Jurkat, Clone E6-1 (cell line): ENCODE data around the gene SLC15A3.

Experiments used
- DNase-seq: peaks from one replicate; pipeline ENCODE4 v3.0.0-alpha.2; 2011; ENCODE audit warnings: low read depth, low spot score
- H3K4me3 ChIP-seq: 2 replicates; pipeline ENCODE4 v1.5.1; 2011; ENCODE audit warnings: mild to moderate bottlenecking, low read length, control low read depth, moderate library complexity

SLC15A3 gene

GRCh38 chr11:60934790-60935605 lies 17.0 kb downstream of the SLC15A3 start:
- no peak overlapping the region for H3K4me3 ChIP-seq
- no peak for DNase-seq

- DNase-seq = no peak
- H3K4me3 ChIP-seq = no peak overlapping the region
Measured at GRCh38 chr11:60934124-60934789, 17.7 kb downstream of the SLC15A3 start.

GRCh38 chr11:60933416-60934123 lies 18.4 kb downstream of the SLC15A3 start:
- H3K4me3 ChIP-seq = no peak overlapping the region
- no peak for DNase-seq

- DNase-seq = no peak
- no peak overlapping the region for H3K4me3 ChIP-seq
Measured at GRCh38 chr11:60932605-60933356, 19.2 kb downstream of the SLC15A3 start.

- no peak overlapping the region for H3K4me3 ChIP-seq
- no peak for DNase-seq
Measured at GRCh38 chr11:60931917-60932316, 20.1 kb downstream of the SLC15A3 start.

GRCh38 chr11:60930394-60930793 lies 21.6 kb downstream of the SLC15A3 start:
- no peak for DNase-seq
- no peak overlapping the region for H3K4me3 ChIP-seq

GRCh38 chr11:60929764-60930163 lies 22.2 kb downstream of the SLC15A3 start:
- no peak overlapping the region for H3K4me3 ChIP-seq
- no peak for DNase-seq

- no peak for DNase-seq
Measured at GRCh38 chr11:60928563-60929001, 23.4 kb downstream of the SLC15A3 start.

GRCh38 chr11:60927600-60927999 lies 24.4 kb downstream of the SLC15A3 start:
- DNase-seq = no peak
- H3K4me3 ChIP-seq = no peak overlapping the region

More at GRCh38 chr11:60928563-60929001, 23.4 kb downstream of the SLC15A3 start:
- H3K4me3 ChIP-seq = no peak overlapping the region

GRCh38 chr11:60927061-60927592 lies 24.8 kb downstream of the SLC15A3 start:
- DNase-seq = no peak
- H3K4me3 ChIP-seq = no peak overlapping the region

GRCh38 chr11:60926500-60926899 lies 25.5 kb downstream of the SLC15A3 start:
- no peak for DNase-seq
- H3K4me3 ChIP-seq = no peak overlapping the region

- H3K4me3 ChIP-seq = no peak overlapping the region
- no peak for DNase-seq
Measured at GRCh38 chr11:60925868-60926267, 26.1 kb downstream of the SLC15A3 start.

- no peak for DNase-seq
- peak overlapping the region; percentile 49 for H3K4me3 ChIP-seq
Measured at GRCh38 chr11:60924906-60925853, 26.8 kb downstream of the SLC15A3 start.

- DNase-seq = no peak
- peak within 1 kb of the TSS; percentile 49 for H3K4me3 ChIP-seq
Measured at GRCh38 chr11:60924110-60924905, 27.7 kb downstream of the SLC15A3 start, which contains the start of gene TMEM132A. TSS of gene TMEM132A (plus strand) at chr11:60924460. CDS start at chr11:60924634, 174 bp downstream.

- peak overlapping the region; percentile 49 for H3K4me3 ChIP-seq
Measured at GRCh38 chr11:60923800-60924109, 28.2 kb downstream of the SLC15A3 start.

GRCh38 chr11:60923326-60923725 lies 28.6 kb downstream of the SLC15A3 start:
- no peak overlapping the region for H3K4me3 ChIP-seq
- DNase-seq = no peak

More at GRCh38 chr11:60923800-60924109, 28.2 kb downstream of the SLC15A3 start:
- DNase-seq = no peak

- no peak for DNase-seq
- no peak overlapping the region for H3K4me3 ChIP-seq
Measured at GRCh38 chr11:60922906-60923305, 29.1 kb downstream of the SLC15A3 start.
